HG02973 (cell line): ENCODE results near the gene KIF5A.
"Not testable (repeated sequence)": the region's sequence is repeated elsewhere in the genome, so short reads cannot be mapped to it uniquely, and the experiment has no call there.

Experiments used
- ATAC-seq: cut with Tn5 transposase; IDR thresholded peaks from one replicate; pipeline ENCODE4 v1.9.1; 2021; ENCODE audit warnings: moderate library complexity; ENCODE audit not compliant: unreplicated experiment

Gene KIF5A

GRCh38 chr12:57617942-57618341 is 68.1 kb downstream of the KIF5A start:
- ATAC-seq: no peak

- not testable (repeated sequence) for ATAC-seq
Measured at GRCh38 chr12:57618431-57618830, 68.6 kb downstream of the KIF5A start.

- no peak for ATAC-seq
Measured at GRCh38 chr12:57618966-57619433, 69.2 kb downstream of the KIF5A start.

- no peak for ATAC-seq
Measured at GRCh38 chr12:57619434-57620244, 69.8 kb downstream of the KIF5A start.

- no peak for ATAC-seq
Measured at GRCh38 chr12:57620245-57620935, 70.5 kb downstream of the KIF5A start.

- ATAC-seq: no peak
Measured at GRCh38 chr12:57620936-57621496, 71.2 kb downstream of the KIF5A start.

GRCh38 chr12:57621497-57622292 is 71.9 kb downstream of the KIF5A start:
- ATAC-seq: no peak

- no peak for ATAC-seq
Measured at GRCh38 chr12:57622293-57623245, 72.7 kb downstream of the KIF5A start.

GRCh38 chr12:57623385-57623784 is 73.5 kb downstream of the KIF5A start:
- ATAC-seq: no peak

- ATAC-seq: no peak
Measured at GRCh38 chr12:57623811-57624390, 74.1 kb downstream of the KIF5A start.

- no peak for ATAC-seq
Measured at GRCh38 chr12:57624441-57625220, 74.8 kb downstream of the KIF5A start.

GRCh38 chr12:57625261-57626032 is 75.6 kb downstream of the KIF5A start:
- no peak for ATAC-seq

- no peak for ATAC-seq
Measured at GRCh38 chr12:57626111-57626920, 76.5 kb downstream of the KIF5A start.

- no peak for ATAC-seq
Measured at GRCh38 chr12:57626921-57627445, 77.1 kb downstream of the KIF5A start.

- ATAC-seq: no peak
Measured at GRCh38 chr12:57627501-57628279, 77.8 kb downstream of the KIF5A start.
